GM10248 (cell line): Measurements from ENCODE around the gene CHST8.

Experiments
- CTCF ChIA-PET: fragments of 300-600 bp; sonication (Branson Sonifier 250); formaldehyde crosslinking; extraction: SDS; loops from one replicate; lab custom pipeline; 2021; ENCODE audit warnings: antibody characterized with exemption; lab: Yijun Ruan, JAX
- POLR2A ChIA-PET: fragments of 350-650 bp; sonication (Branson Sonifier 250); formaldehyde crosslinking; extraction: SDS; loops from one replicate; lab custom pipeline; 2020; ENCODE audit warnings: antibody characterized with exemption; lab: Yijun Ruan, JAX
- DNase-seq: peaks from one replicate; pipeline ENCODE4 v3.0.0; 2012; ENCODE audit errors: extremely low spot score
- CTCF ChIP-seq: IDR thresholded peaks from 2 replicates; pipeline ENCODE4 v1.5.1; 2012; ENCODE audit warnings: mild to moderate bottlenecking, low read depth; ENCODE audit errors: extremely low read depth, missing control alignments, control extremely low read depth

CHST8 gene

DNA sequence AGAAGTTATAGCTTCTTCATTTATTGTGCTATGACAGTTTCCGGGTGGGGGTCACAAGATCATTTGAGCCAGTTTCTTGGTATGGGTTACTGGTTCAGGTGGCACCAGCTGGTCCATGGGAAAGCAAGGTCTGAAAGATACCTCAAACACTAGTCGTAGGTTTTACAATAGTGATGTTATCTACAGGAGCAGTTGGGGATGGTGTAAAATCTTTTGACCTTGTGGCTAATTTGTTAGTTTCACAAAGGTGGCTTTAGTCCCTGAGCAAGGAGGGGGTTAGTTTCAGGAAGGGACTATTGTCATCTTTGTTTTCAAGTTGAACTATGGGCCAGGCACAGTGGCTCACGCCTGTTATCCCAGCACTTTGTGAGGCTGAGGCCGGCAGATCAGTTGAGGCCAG is 24.6 kb downstream of the CHST8 start:
- ChIA-PET CTCF (no interaction called here), POLR2A (no interaction called here)
- no peak for DNase-seq
- TF ChIP-seq CTCF = no peak

GRCh38 chr19:33647146-33647545 is 25.4 kb downstream of the CHST8 start:
- POLR2A ChIA-PET = no interaction called here

GRCh38 chr19:33649627-33650305 is 28.0 kb downstream of the CHST8 start:
- ChIA-PET POLR2A (no interaction called here), CTCF (no interaction called here)
- no peak for DNase-seq
- TF ChIP-seq CTCF = no peak

More at GRCh38 chr19:33647146-33647545, 25.4 kb downstream of the CHST8 start:
- TF ChIP-seq CTCF = no peak
- no peak for DNase-seq
- CTCF ChIA-PET = no interaction called here

- CTCF ChIA-PET = no interaction called here
- no peak for DNase-seq
- POLR2A ChIA-PET = no interaction called here
- no peak for TF ChIP-seq CTCF
Observed at GRCh38 chr19:33653684-33654083, 31.9 kb downstream of the CHST8 start.

GRCh38 chr19:33654840-33655508 is 33.2 kb downstream of the CHST8 start:
- ChIA-PET POLR2A (no interaction called here), CTCF (no interaction called here)
- no peak for DNase-seq
- no peak for TF ChIP-seq CTCF

DNA sequence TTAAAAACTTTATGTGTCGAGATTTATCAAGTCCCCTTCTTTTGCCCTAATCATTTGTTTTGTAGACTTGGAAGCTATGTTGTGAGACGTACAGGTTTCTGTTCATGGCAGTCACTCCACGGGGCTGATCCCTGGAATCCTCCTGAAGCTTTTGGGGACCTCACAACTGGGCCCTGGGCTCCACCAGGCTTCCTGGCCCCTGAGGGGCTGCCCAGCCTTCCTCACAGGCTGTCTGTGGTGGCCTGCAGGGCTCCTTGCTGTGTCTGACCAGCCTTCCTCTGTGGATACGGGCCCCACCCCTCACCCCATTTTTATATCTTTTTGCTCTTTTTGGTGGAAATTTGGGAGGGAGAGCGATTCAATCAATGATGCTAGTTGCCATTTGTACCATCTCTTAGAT is 38.1 kb downstream of the CHST8 start:
- ChIA-PET POLR2A (no interaction called here), CTCF (no interaction called here)
- TF ChIP-seq CTCF = no peak
- no peak for DNase-seq
